ENCODE data around the gene ADH7.
A peak's percentile ranks its signal among the peaks of the same experiment; 100 is the strongest.

Gene ADH7

GRCh38 chr4:99435154-99435553 is at the start of gene ADH7:
Gene ADH7 (minus strand): TSS chr4:99435342. CDS start chr4:99435233, 109 bp downstream.
- DNase-seq (ENCODE audit: low spot score): no peak

GRCh38 chr4:99483636-99484035 is 48.5 kb upstream of the ADH7 start:
- no peak for DNase-seq (ENCODE audit: low spot score)

DNA sequence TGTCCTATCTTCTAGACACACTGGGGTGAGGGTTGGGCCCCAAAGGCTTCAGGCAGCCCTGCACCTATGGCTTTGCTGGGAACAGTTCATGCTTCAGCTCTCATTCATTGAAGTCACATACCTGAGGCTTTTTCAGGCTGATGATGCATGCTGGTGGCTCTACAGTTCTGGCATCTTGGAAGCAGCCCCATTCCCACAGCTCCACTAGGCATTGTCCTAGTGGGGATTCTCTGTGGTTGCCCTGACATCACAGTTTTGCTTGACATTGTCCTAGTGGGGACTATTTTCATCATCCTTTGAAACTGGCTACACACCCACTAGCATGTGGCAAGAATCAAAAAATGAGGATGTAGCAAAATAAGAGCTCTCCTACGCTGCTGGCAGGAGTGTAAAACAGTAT is 38.0 kb upstream of the ADH7 start:
- no peak for DNase-seq (ENCODE audit: low spot score)

GRCh38 chr4:99471896-99472295 is 36.8 kb upstream of the ADH7 start:
- DNase-seq (ENCODE audit: low spot score): no peak

DNA sequence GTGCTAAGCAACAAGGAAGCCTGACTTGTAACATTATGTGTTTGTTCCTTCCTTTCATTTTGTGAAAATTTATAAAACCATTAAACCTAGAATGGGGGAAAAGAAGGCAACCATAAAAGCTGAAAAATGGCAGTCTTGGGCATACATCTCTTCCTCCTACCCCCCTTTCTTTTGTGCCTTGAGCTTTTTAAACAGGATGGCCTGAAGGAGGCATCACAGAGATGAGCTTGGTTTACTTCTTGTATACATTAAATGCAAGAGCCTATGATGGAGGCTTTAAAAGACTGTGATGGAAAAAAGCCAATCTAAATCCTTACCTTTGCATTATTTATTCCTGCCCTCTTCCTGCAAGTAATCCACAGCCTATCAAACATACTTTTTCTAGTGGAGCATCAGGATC is 36.2 kb upstream of the ADH7 start:
- no peak for DNase-seq (ENCODE audit: low spot score)

GRCh38 chr4:99468889-99469288 is 33.7 kb upstream of the ADH7 start:
- no peak for DNase-seq (ENCODE audit: low spot score)

GRCh38 chr4:99467887-99468286 is 32.7 kb upstream of the ADH7 start:
- no peak for DNase-seq (ENCODE audit: low spot score)

- DNase-seq (ENCODE audit: low spot score): no peak
Observed at GRCh38 chr4:99463566-99463965, 28.4 kb upstream of the ADH7 start.

DNA sequence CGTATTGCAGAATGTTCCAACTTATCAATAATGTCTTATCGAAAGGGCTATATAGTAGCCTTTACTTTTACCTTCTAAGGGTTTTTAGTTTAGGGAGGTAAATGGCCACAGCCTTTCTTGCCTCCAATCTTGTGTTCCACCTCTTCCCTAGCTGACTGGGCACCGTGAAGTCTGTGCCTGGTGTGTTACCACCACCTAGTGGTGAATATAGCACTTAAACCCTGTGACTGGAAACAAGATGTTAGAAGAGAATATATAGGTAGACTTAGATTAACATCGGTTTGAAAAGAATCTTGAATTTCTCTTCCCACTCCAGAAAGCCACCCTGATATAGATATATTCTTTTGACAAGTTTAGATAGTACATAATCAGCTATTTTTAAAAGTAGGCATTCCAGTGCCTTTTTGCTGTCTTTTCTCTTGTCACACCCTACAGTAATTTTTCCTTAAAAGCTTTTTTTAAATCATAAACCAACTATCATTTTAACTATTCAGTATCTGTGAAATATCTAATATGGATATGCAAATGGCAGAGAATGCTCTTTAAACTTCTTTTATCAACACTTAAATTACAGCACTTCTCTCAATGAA is 27.8 kb upstream of the ADH7 start:
- peak; percentile 31 for DNase-seq (ENCODE audit: low spot score)

- no peak for DNase-seq (ENCODE audit: low spot score)
Observed at GRCh38 chr4:99461623-99462401, 26.7 kb upstream of the ADH7 start.

DNA sequence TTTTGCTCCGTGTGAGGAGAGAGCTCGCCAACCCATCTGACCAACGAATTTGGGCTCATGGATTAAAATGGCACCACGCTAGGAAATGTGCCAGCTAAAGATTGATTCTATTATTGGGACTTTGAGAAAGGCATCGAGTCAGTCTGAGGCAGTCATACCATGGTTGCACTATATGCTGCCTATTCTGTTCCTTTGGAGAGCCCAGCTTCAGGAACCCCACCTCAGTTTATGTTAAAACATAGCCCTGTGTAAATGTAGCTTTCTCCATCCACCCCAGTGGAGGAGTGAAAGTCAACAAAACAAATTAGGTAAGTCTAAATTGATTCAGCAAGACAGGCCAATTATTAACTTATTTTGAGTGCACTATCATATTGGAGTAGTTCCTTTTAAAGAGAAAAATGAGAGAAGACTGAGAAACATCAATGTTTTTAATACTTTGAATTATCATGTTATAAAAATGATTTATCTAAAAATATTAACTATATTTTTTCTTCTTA is 24.5 kb upstream of the ADH7 start:
- no peak for DNase-seq (ENCODE audit: low spot score)

GRCh38 chr4:99458911-99459447 is 23.8 kb upstream of the ADH7 start:
- no peak for DNase-seq (ENCODE audit: low spot score)

DNA sequence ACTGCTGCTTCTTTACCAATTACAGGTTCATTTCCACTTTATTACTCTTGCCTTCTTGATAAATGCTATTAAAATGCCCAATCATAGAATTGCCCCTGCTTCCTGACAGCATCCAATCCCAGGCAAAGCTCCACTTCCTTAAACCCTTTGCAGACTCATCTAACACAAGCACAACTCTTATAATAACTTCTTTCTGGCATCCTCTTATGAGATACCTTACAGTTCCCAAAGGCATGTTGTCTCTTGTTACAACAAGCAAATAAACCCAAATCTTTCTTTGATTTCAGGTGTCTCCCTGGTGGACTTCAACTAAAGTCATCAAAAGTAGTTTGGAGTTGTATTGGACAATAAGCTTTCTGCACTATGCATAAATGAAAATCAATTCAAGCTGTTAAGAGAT is 22.5 kb upstream of the ADH7 start:
- no peak for DNase-seq (ENCODE audit: low spot score)

GRCh38 chr4:99457270-99457669 is 22.1 kb upstream of the ADH7 start:
- DNase-seq (ENCODE audit: low spot score): no peak

DNA sequence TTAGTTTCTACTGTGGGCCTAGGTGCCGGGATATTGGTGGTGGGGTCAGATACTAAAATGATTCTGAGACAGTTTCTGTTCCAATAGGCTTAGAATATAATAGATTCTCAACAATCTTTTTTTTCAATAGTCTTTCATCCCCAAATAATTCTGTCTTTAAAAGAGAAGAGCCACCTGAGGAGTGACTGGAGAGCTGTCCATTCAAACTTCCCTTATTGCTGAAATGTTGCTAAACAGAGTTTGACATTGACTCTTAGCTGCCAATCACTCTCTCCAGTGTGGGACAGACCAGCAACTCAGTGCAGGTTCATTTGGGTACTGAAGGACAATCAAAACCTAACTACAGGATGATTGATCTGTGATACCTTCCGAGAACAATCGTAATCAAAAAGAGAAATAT is 12.4 kb upstream of the ADH7 start:
- DNase-seq (ENCODE audit: low spot score): no peak

DNA sequence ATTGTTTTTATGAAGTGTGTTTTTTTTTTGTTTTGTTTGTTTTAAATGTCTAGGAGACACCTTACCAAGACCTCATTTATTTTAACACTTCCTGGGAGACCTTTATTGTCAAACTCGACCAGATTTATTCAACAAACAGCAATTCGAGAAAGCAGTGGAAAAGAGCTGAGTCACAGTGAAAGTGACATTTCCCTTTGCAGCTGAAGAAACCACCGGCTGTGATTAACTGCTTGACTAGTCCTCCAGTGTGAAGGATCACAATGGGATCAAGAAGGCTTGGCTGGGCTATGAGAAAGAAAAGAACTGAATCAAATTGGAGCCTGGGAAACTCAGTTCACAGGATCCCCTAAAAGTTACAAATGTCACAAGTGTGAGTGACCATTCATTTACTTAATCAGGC is 11.9 kb upstream of the ADH7 start:
- no peak for DNase-seq (ENCODE audit: low spot score)

- no peak for DNase-seq (ENCODE audit: low spot score)
Observed at GRCh38 chr4:99438405-99438780, 3.3 kb upstream of the ADH7 start.

DNA sequence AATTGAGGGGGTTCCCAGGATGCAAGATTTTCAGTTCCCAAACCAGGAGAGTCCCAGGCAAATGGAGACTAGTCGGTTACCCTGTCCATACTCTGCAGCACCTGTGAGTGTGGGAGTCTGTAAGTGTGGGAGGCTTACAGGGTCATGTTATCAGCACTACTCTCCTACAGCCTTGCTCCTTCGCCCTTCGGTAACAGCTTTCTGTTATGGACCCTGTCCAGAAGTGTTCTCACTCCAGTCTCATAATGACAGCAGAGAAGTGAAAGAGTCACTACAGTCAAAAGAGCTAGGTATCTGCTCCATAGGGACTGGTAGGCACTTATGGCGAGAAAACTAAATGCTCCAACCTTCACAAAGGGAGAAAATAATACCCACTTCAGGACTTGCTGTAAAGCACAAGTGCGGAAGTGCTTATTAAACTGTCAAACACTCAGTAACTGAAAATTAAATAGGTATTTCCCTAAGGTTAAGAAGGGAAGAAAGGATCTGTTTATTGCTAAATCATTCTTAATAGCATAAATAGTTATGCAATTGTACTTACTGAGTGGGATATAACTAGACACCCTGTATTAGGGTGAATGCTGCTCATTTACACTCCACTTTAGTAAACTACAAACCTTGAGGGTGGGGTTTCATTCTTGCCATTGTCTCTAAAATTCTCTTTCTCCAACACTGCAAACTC is 2.7 kb upstream of the ADH7 start:
- no peak for DNase-seq (ENCODE audit: low spot score)

- no peak for DNase-seq (ENCODE audit: low spot score)
Observed at GRCh38 chr4:99436976-99437722, 2.0 kb upstream of the ADH7 start.

GRCh38 chr4:99436462-99436861 is 1.3 kb upstream of the ADH7 start:
- DNase-seq (ENCODE audit: low spot score): no peak

DNA sequence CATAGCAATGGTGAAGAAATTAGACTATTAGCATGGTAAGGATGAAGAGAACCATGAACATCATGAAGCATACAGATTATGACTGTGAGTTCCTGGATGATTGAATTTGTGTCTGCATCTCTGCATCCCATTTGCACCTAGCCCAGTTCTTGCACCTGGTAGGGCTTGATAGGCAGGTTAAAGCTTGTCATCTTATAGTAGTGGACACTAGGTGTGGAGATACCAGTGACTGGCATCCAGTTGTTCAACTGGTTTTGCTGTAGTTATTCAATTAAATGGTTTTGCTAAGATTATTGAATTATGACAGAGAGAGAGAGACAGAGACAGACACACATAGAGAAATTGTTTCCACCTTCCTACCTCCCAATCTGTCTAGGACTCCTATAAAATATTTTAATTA is 5.0 kb downstream of the ADH7 start:
- no peak for DNase-seq (ENCODE audit: low spot score)

- DNase-seq (ENCODE audit: low spot score): no peak
Observed at GRCh38 chr4:99417125-99417524, 18.0 kb downstream of the ADH7 start.

Measured in HuH-7.5 (cell line).